ENCODE measurements around the gene TMEM52B. TPM values are rescaled to one million over a fixed set of nuclear protein-coding genes. Genes with fewer than 3 reads are reported as not detected.
"Not testable (repeated sequence)": the region's sequence is repeated elsewhere in the genome, so short reads cannot be mapped to it uniquely, and the experiment has no call there.

The TMEM52B gene
- total and polyA plus RNA-seq, 5 donors: 0.07 TPM; not detected in 4

GRCh38 chr12:10190558-10191388, 11.9 kb downstream of the TMEM52B start:
- intact Hi-C loops (cut with DNase I): loop anchor here in 3 of 4 donors (2.0 to 5.0 kb wide), 2 partner anchors 33 to 38 kb away; no protein-coding TSS in a partner anchor
- Histone ChIP-seq H3K9me3 (ENCODE audit: control insufficient read depth, low read length) (no peaks in the 10 kb centered on the region), H3K4me3 (ENCODE audit: low read length) (no peak overlapping the region), H3K27ac (ENCODE audit: low read length) (no peak overlapping the region), H3K4me1 (ENCODE audit: control insufficient read depth, insufficient read depth, low read length) (no peaks in the 10 kb centered on the region), H3K27me3 (ENCODE audit: control insufficient read depth, insufficient read depth) (no peaks in the 10 kb centered on the region)
- peak; percentile 97 for ATAC-seq
- DNase-seq: peak; percentile 54 to 72 (median 61)
- 46% methylated on average over 13 of the region's 13 CpGs for WGBS

GRCh38 chr12:10191865-10192264, 13.0 kb downstream of the TMEM52B start:
- no peaks in the 10 kb centered on the region for H3K9me3 ChIP-seq (ENCODE audit: control insufficient read depth, low read length)
- 27% methylated on average over 2 of the region's 2 CpGs for WGBS
- peak in 1 of 2 donors; percentile 25 for ATAC-seq
- DNase-seq: no peak
- no peaks in the 10 kb centered on the region for H3K27me3 ChIP-seq (ENCODE audit: control insufficient read depth, insufficient read depth)
- intact Hi-C loops (cut with DNase I): loop anchor here in 3 of 4 donors (2.0 to 5.0 kb wide), 2 partner anchors 35 to 39 kb away; no protein-coding TSS in a partner anchor
- no peaks in the 10 kb centered on the region for H3K4me1 ChIP-seq (ENCODE audit: control insufficient read depth, insufficient read depth, low read length)
- no peak overlapping the region for H3K4me3 ChIP-seq (ENCODE audit: low read length)
- H3K27ac ChIP-seq (ENCODE audit: low read length): no peak overlapping the region

DNA sequence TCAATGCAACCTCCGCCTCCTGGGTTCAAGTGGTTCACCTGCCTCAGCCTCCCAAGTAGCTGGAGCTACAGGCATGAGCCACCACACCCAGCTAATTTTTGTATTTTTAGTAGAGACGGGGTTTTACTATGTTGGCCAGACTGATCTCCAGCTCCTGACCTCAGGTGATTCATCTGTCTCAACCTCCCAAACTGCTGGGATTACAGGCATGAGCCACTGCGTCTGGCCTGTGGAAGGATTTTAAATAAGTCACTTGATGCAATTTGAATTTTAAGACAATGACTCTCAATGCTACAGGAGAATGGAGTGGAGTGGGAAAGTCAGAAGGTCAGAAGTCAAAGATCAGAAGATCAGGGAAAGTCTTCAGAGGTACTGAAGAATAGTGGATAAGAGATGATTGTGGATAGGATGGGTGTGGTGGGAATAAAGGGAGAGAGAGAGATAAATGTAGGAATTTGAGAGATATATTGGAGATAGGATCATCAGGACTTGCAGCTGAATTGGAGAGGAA, 15.4 kb downstream of the TMEM52B start:
- 91% methylated on average over 3 of the region's 3 CpGs for WGBS
- DNase-seq (no peak), ATAC-seq (no peak)
- Histone ChIP-seq H3K4me1 (ENCODE audit: control insufficient read depth, insufficient read depth, low read length) (no peaks in the 10 kb centered on the region), H3K27ac (ENCODE audit: low read length) (no peak overlapping the region), H3K4me3 (ENCODE audit: low read length) (no peak overlapping the region), H3K27me3 (ENCODE audit: control insufficient read depth, insufficient read depth) (no peaks in the 10 kb centered on the region), H3K9me3 (ENCODE audit: control insufficient read depth, low read length) (no peaks in the 10 kb centered on the region)
- intact Hi-C loops (cut with DNase I): loop anchor here in 1 of 4 donors (5.0 kb wide), 1 partner anchor 37 kb away; no protein-coding TSS in a partner anchor

DNA sequence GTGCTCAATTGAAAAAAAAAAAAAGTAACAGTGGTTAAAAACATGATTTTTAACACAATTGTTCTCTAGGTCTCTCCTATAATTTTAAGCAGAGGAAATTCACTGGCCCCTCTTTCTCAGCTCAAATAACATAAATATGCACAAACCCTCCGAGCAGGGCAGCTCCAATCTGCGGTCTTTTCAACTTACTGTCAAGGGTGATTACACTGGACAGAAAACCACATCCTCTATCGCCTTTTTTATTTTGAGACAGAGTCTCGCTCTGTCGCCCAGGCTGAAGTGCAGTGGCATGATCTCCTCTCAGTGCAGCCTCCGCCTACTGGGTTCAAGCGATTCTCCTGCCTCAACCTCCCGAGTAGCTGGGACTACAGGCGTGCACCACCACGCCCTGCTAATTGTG, 17.4 kb downstream of the TMEM52B start:
- intact Hi-C loops (cut with DNase I): no loop called here
- no peak for DNase-seq
- 79% methylated on average over 10 of the region's 10 CpGs for WGBS
- Histone ChIP-seq H3K9me3 (ENCODE audit: control insufficient read depth, low read length) (no peaks in the 10 kb centered on the region), H3K4me3 (ENCODE audit: low read length) (no peak overlapping the region), H3K27ac (ENCODE audit: low read length) (no peak overlapping the region), H3K27me3 (ENCODE audit: control insufficient read depth, insufficient read depth) (no peaks in the 10 kb centered on the region), H3K4me1 (ENCODE audit: control insufficient read depth, insufficient read depth, low read length) (no peaks in the 10 kb centered on the region)
- no peak for ATAC-seq

DNA sequence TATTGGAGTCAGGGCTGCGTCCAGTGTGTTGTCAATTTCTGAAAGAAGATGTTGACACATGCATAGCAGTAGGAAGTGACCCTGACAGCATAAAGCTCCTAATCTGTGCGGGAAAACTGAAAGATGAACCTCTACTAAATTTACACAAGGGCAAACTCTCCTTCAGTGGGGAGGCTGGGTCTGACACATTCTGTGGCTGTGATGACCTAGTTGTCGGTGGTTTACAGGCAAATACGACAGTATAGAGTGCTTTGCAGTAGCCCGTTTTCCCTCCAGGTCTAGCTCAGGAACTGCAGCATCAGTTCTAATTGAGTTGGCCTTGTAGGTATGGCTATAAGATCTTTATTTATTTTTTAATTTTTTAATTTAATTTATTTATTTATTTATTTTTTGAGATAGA, 19.0 kb downstream of the TMEM52B start:
- H3K27me3 ChIP-seq (ENCODE audit: control insufficient read depth, insufficient read depth): no peaks in the 10 kb centered on the region
- intact Hi-C loops (cut with DNase I): no loop called here
- no peak overlapping the region for H3K4me3 ChIP-seq (ENCODE audit: low read length)
- no peaks in the 10 kb centered on the region for H3K4me1 ChIP-seq (ENCODE audit: control insufficient read depth, insufficient read depth, low read length)
- ATAC-seq (no peak), DNase-seq (no peak)
- WGBS: 88% methylated on average over 5 of the region's 5 CpGs
- no peak overlapping the region for H3K27ac ChIP-seq (ENCODE audit: low read length)
- no peaks in the 10 kb centered on the region for H3K9me3 ChIP-seq (ENCODE audit: control insufficient read depth, low read length)

DNA sequence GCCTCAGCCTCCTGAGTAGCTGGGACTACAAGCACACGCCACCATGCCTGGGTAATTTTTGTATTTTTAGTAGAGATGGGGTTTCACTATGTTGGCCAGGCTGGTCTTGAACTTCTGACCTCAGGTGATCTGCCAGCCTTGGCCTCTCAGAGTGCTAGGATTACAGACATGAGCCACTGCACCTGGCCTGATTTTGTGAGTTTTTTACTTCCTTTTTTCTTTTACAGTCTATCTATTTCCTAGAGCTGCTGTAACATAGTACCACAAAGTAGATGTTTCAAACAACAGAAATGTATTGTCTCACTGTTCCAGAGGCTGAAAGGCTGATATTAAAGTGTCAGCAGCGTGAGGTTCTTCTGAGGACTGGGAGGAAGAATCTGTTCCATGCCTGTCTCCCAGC, 25.7 kb downstream of the TMEM52B start:
- not testable (repeated sequence) for H3K27me3 ChIP-seq (ENCODE audit: control insufficient read depth, insufficient read depth)

DNA sequence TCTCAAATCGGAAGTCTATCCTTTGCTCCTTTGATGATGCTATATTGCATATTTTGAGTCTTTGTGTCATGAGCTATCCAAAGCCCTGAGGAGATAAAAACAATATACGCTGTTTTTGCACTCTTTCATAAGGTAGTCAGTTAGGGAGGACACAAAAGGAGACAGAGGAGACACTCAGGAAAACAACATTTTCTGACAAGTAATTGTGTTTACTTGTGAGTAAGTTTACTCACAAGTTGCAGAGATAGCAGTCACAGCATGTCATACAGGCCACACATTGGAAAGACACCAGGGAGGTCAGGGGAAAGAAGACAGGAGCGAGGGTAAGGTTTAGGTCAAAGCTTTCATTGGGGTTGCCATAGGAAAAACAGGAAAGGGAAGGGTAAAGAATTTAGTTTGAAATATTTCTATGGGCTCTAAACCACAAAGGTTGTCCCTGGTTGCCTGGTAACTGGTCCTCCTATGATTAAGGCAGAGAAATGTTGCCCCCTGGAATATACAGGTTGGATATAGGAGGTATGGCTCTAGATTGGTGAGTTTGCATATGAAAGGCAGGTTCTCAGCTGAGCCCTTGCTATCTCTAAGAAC, 26.5 kb downstream of the TMEM52B start:
- intact Hi-C loops (cut with DNase I): no loop called here
- Histone ChIP-seq H3K4me1 (ENCODE audit: control insufficient read depth, insufficient read depth, low read length) (no peaks in the 10 kb centered on the region), H3K27me3 (ENCODE audit: control insufficient read depth, insufficient read depth) (no peaks in the 10 kb centered on the region), H3K4me3 (ENCODE audit: low read length) (no peak overlapping the region), H3K9me3 (ENCODE audit: control insufficient read depth, low read length) (no peaks in the 10 kb centered on the region), H3K27ac (ENCODE audit: low read length) (no peak overlapping the region)
- WGBS: 84% methylated on average over 3 of the region's 3 CpGs
- ATAC-seq: no peak
- no peak for DNase-seq

More for the DNA sequence above, 25.7 kb downstream of the TMEM52B start:
- ATAC-seq; H3K4me1 ChIP-seq (ENCODE audit: control insufficient read depth, insufficient read depth, low read length); H3K4me3 ChIP-seq (ENCODE audit: low read length); intact Hi-C loops (cut with DNase I); H3K27ac ChIP-seq (ENCODE audit: low read length); H3K9me3 ChIP-seq (ENCODE audit: control insufficient read depth, low read length); DNase-seq: not testable (repeated sequence)
- 88% methylated on average over 2 of the region's 2 CpGs for WGBS

DNA sequence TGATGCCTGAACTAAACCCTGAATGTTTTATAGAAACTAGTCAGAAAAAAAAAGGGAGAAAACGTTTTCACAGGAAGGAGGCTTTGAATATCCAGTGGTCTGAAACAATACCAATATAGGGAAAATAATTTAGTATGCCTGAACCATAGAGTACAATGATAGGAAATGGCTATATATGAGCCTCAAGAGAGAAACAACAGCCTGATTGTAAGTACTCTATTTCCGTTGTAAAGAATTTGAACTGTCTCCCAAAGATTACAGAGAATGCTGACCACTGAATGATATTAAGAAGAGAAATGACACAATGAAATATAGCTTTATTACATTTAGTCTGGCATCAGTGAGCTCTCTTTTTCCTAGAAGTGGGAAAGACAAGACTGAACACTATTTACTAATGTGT, 28.3 kb downstream of the TMEM52B start:
- H3K9me3 ChIP-seq (ENCODE audit: control insufficient read depth, low read length): no peaks in the 10 kb centered on the region
- no peak for DNase-seq
- intact Hi-C loops (cut with DNase I): no loop called here

DNA sequence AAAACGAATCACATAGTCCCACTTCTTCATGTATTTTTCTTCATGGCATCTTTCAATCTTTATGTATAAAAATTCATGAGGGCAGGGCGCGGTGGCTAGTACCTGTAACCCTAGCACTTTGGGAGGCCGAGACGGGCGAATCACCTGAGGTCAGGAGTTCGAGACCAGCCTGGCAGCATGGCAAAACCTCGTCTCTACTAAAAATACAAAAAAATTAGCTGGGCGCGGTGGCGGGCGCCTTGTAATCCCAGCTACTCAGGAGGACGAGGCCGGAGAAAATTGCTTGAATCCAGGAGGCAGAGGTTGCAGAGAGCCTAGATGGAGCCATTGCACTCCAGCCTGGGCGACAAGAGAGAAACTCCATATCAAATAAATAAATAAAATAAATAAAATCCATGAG, 31.4 kb downstream of the TMEM52B start:
- intact Hi-C loops (cut with DNase I): loop anchor here in 1 of 4 donors (10.0 kb wide), 1 partner anchor 55 kb away; no protein-coding TSS in a partner anchor
- no peaks in the 10 kb centered on the region for H3K27me3 ChIP-seq (ENCODE audit: control insufficient read depth, insufficient read depth)
- no peak for ATAC-seq
- no peaks in the 10 kb centered on the region for H3K4me1 ChIP-seq (ENCODE audit: control insufficient read depth, insufficient read depth, low read length)
- WGBS: 97% methylated on average over 15 of the region's 15 CpGs
- DNase-seq: no peak
- no peaks in the 10 kb centered on the region for H3K9me3 ChIP-seq (ENCODE audit: control insufficient read depth, low read length)
- no peak overlapping the region for H3K4me3 ChIP-seq (ENCODE audit: low read length)
- H3K27ac ChIP-seq (ENCODE audit: low read length): no peak overlapping the region

More for the DNA sequence above, 28.3 kb downstream of the TMEM52B start:
- no peak overlapping the region for H3K27ac ChIP-seq (ENCODE audit: low read length)
- WGBS: 12% methylated on average over 2 of the region's 2 CpGs
- no peak overlapping the region for H3K4me3 ChIP-seq (ENCODE audit: low read length)
- H3K4me1 ChIP-seq (ENCODE audit: control insufficient read depth, insufficient read depth, low read length): no peaks in the 10 kb centered on the region
- no peaks in the 10 kb centered on the region for H3K27me3 ChIP-seq (ENCODE audit: control insufficient read depth, insufficient read depth)
- no peak for ATAC-seq

- 94% methylated on average over 25 of the region's 25 CpGs for WGBS
- peaks cover 3% of the 10 kb centered on the region for H3K4me1 ChIP-seq (ENCODE audit: control insufficient read depth, insufficient read depth, low read length)
- no peaks in the 10 kb centered on the region for H3K9me3 ChIP-seq (ENCODE audit: control insufficient read depth, low read length)
- ATAC-seq: no peak
- H3K27me3 ChIP-seq (ENCODE audit: control insufficient read depth, insufficient read depth): no peaks in the 10 kb centered on the region
- no peak overlapping the region for H3K4me3 ChIP-seq (ENCODE audit: low read length)
- peak in 1 of 3 donors; percentile 48 for DNase-seq
- H3K27ac ChIP-seq (ENCODE audit: low read length): peak overlapping the region; percentile 100
- intact Hi-C loops (cut with DNase I): loop anchor here in 1 of 4 donors (10.0 kb wide), 1 partner anchor 57 kb away; no protein-coding TSS in a partner anchor
Observed at GRCh38 chr12:10211101-10211939, 32.5 kb downstream of the TMEM52B start.
